HL-60 (cell line): ENCODE data around the gene BBS12.

Experiments used
- CTCF ChIP-seq: IDR thresholded peaks from one replicate; pipeline ENCODE4 v1.5.1; 2011; ENCODE audit warnings: low read length, control low read depth, inconsistent platforms; ENCODE audit not compliant: insufficient read depth
- POLR2AphosphoS5 ChIP-seq: IDR thresholded peaks from 2 replicates; pipeline ENCODE4 v1.6.1; 2012; ENCODE audit warnings: low read depth
- SPI1 ChIP-seq: IDR thresholded peaks from 2 replicates; pipeline ENCODE4 v1.6.1; 2012; ENCODE audit warnings: low read depth, mild to moderate bottlenecking, borderline replicate concordance

GRCh38 chr4:122686691-122687090 is 45.8 kb upstream of the BBS12 start:
- no peak for TF ChIP-seq CTCF
- TF ChIP-seq POLR2AphosphoS5 = no peak
- TF ChIP-seq SPI1 = no peak
